Measurements from ENCODE around the gene FBXW2. TPM values are rescaled to one million over a fixed set of nuclear protein-coding genes. Genes with fewer than 3 reads are reported as not detected.

The FBXW2 gene
- total RNA-seq = 28.8 and 38.7 TPM in 2 replicates

GRCh38 chr9:120792898-120793765, at the start of gene FBXW2:
FBXW2 (minus strand) TSS chr9:120793416; CDS start chr9:120788258, 5,158 bp downstream.

GRCh38 chr9:120714088-120714845, 78.9 kb downstream of the FBXW2 start, which contains the start of gene MEGF9:
MEGF9 (minus strand) TSS chr9:120714470; CDS start chr9:120714358, 112 bp downstream.

Other genes starting within 250 kb of the FBXW2 start
- 25.2 and 28.8 TPM in 2 replicates for gene CDK5RAP2, start 213.2 kb downstream of the FBXW2 start, total RNA-seq
- 6.6 and 7.8 TPM in 2 replicates for gene MEGF9, start 78.9 kb downstream of the FBXW2 start, total RNA-seq
- 20.6 and 22.0 TPM in 2 replicates for gene PSMD5, start 49.5 kb upstream of the FBXW2 start, total RNA-seq
- gene PHF19, start 83.8 kb upstream of the FBXW2 start, total RNA-seq = 18.4 and 42.7 TPM in 2 replicates
- gene TRAF1, start 133.4 kb upstream of the FBXW2 start, total RNA-seq = 1.5 and 1.7 TPM in 2 replicates